Tibial nerve (tissue), 4 donors: ENCODE results near the gene TMEM187. TPM values are rescaled to one million over a fixed set of nuclear protein-coding genes. Genes with fewer than 3 reads are reported as not detected.

Experiments used
- DNase-seq, 2 donors: peaks; one replicate each; pipeline ENCODE4 v3.0.0-alpha.2; 2019; ENCODE audit warnings: low spot score in 2 of 2
- H3K27ac ChIP-seq, 4 donors: fragments of 200-600 bp; sonication (generic) in 3 of 4; one replicate each; pipeline ENCODE4 v1.5.1; 2017 to 2019; ENCODE audit warnings: mild to moderate bottlenecking in 1 of 4
- H3K27me3 ChIP-seq, 2 donors: fragments of 200-600 bp; sonication (generic) in 1 of 2; one replicate each; pipeline versions ENCODE4 v1.5.1 to v1.6.0; 2017 to 2019
- H3K36me3 ChIP-seq, 3 donors: fragments of 200-600 bp; sonication (generic); one replicate each; pipeline ENCODE4 v1.5.1; 2018 to 2019
- H3K4me1 ChIP-seq, 4 donors: fragments of 200-600 bp; sonication (generic) in 3 of 4; one replicate each; pipeline ENCODE4 v1.5.1; 2017 to 2019
- H3K4me3 ChIP-seq, 4 donors: fragments of 200-600 bp; sonication (generic) in 3 of 4; one replicate each; pipeline ENCODE4 v1.5.1; 2017 to 2019; ENCODE audit warnings: mild to moderate bottlenecking in 1 of 4, moderate library complexity in 1 of 4
- H3K9me3 ChIP-seq, 4 donors: fragments of 200-600 bp; sonication (generic) in 3 of 4; one replicate each; pipeline ENCODE4 v1.5.1; 2017 to 2019
- EP300 ChIP-seq, 2 donors: sonication (generic); formaldehyde crosslinking; IDR thresholded peaks; one replicate each; pipeline ENCODE4 v1.6.1; 2017; ENCODE audit warnings: antibody characterized with exemption in 2 of 2, mild to moderate bottlenecking in 1 of 2
- POLR2A ChIP-seq, 2 donors: fragments of 450-650 bp; IDR thresholded peaks; one replicate each; pipeline ENCODE4 v1.6.1; 2017; ENCODE audit warnings: antibody characterized with exemption in 2 of 2, mild to moderate bottlenecking in 2 of 2, moderate library complexity in 2 of 2
- WGBS, 2 donors: methylation state at CpG; one replicate each; pipeline ENCODE4 v1.1.5; 2018; 5-methylcytosine and 5-hydroxymethylcytosine counted together
- total RNA-seq, 4 donors: library from RNA; depleted of rRNA; stranded (reverse); fragments of >200 nt; gene quantifications; one replicate each; pipeline ENCODE4 v1.1.0, GENCODE V29; 2016
- TF ChIP-seq, protein P1 (sequence below), 5 experiments: fragments of 200-600 bp in 3 of 5; fragments of 450-650 bp in 2 of 5; sonication (generic) in 3 of 5; IDR thresholded peaks; one replicate each; pipeline ENCODE4 v1.5.1; 2016 to 2019; ENCODE audit warnings: antibody characterized with exemption in 5 of 5, mild to moderate bottlenecking in 3 of 5, moderate library complexity in 2 of 5

The TMEM187 gene
- total RNA-seq, 4 donors from 2014 or later = 4.2 to 16.4 (median 9.6) TPM

GRCh38 chrX:154028502-154029184, 56.1 kb downstream of the TMEM187 start:
- Histone ChIP-seq H3K36me3 (peaks cover 0 to 34% (median 0%) of the 10 kb centered on the region in 3 donors), H3K27me3 (no peaks in the 10 kb centered on the region), H3K4me1 (peaks cover 0 to 47% (median under 1%) of the 10 kb centered on the region in 4 donors), H3K27ac (peak overlapping the region in 2 of 4 donors; percentile 36 to 38), H3K4me3 (no peak overlapping the region), H3K9me3 (no peaks in the 10 kb centered on the region)
- 59 to 64% methylated on average over 8 to 13 of the region's 13 CpGs for WGBS, 2 donors
- no peak for DNase-seq
- TF ChIP-seq POLR2A (IDR thresholded peaks at IDR 0.05) (no peak), EP300 (IDR thresholded peaks at IDR 0.05) (no peak)
- TF ChIP-seq, protein P1, sequence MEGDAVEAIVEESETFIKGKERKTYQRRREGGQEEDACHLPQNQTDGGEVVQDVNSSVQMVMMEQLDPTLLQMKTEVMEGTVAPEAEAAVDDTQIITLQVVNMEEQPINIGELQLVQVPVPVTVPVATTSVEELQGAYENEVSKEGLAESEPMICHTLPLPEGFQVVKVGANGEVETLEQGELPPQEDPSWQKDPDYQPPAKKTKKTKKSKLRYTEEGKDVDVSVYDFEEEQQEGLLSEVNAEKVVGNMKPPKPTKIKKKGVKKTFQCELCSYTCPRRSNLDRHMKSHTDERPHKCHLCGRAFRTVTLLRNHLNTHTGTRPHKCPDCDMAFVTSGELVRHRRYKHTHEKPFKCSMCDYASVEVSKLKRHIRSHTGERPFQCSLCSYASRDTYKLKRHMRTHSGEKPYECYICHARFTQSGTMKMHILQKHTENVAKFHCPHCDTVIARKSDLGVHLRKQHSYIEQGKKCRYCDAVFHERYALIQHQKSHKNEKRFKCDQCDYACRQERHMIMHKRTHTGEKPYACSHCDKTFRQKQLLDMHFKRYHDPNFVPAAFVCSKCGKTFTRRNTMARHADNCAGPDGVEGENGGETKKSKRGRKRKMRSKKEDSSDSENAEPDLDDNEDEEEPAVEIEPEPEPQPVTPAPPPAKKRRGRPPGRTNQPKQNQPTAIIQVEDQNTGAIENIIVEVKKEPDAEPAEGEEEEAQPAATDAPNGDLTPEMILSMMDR (IDR thresholded peaks at IDR 0.05) = no peak

DNA sequence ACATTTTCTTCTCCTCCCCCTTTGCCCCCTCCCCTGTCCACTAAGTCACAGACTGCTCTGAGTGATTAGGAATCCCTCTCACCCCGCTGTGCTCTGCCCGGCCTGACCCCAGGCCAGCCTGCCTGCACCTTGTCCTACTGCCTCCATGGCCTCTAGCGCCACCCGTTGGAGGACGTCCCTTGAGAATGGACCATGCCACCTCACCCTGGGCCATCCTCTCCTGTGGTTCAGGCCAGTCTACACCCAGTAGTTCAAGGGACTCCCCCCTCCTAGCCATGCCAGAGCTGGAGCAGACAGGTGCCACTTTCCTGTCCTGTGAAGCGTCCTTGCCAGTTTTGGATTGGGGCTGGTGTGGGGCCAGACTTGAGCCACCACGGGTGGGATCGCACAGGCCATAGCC, 56.9 kb downstream of the TMEM187 start:
- TF ChIP-seq, protein P1 (IDR thresholded peaks at IDR 0.05) = no peak
- WGBS, 2 donors = 73 to 83% methylated on average over 8 of the region's 8 CpGs
- Histone ChIP-seq H3K36me3 (peaks cover 0 to 34% (median 0%) of the 10 kb centered on the region in 3 donors), H3K4me1 (peaks cover 0 to 46% (median 0%) of the 10 kb centered on the region in 4 donors), H3K9me3 (no peaks in the 10 kb centered on the region), H3K4me3 (no peak overlapping the region), H3K27ac (peak overlapping the region in 3 of 4 donors; percentile 34 to 67 (median 43)), H3K27me3 (no peaks in the 10 kb centered on the region)
- DNase-seq = no peak

- H3K9me3 ChIP-seq = no peaks in the 10 kb centered on the region
- 66 to 70% methylated on average over 7 to 20 of the region's 20 CpGs for WGBS, 2 donors
- H3K27me3 ChIP-seq = no peaks in the 10 kb centered on the region
- DNase-seq = no peak
- no peak overlapping the region for H3K4me3 ChIP-seq
- TF ChIP-seq EP300 (IDR thresholded peaks at IDR 0.05) (no peak), POLR2A (IDR thresholded peaks at IDR 0.05) (no peak)
- TF ChIP-seq, protein P1 (IDR thresholded peaks at IDR 0.05) = no peak
- peak overlapping the region in 3 of 4 donors; percentile 34 to 67 (median 43) for H3K27ac ChIP-seq
- H3K36me3 ChIP-seq = peaks cover 0 to 34% (median 0%) of the 10 kb centered on the region in 3 donors
- peaks cover 0 to 50% (median 0%) of the 10 kb centered on the region in 4 donors for H3K4me1 ChIP-seq
Observed at GRCh38 chrX:154030266-154030665, 57.7 kb downstream of the TMEM187 start.

- WGBS, 2 donors = 89% methylated on average over 16 to 29 of the region's 29 CpGs
- no peaks in the 10 kb centered on the region for H3K27me3 ChIP-seq
Observed at GRCh38 chrX:154030715-154031305, 58.3 kb downstream of the TMEM187 start.

More at GRCh38 chrX:154030715-154031305, 58.3 kb downstream of the TMEM187 start:
- no peak for DNase-seq
- Histone ChIP-seq H3K9me3 (no peaks in the 10 kb centered on the region), H3K27ac (peak overlapping the region in 3 of 4 donors; percentile 34 to 67 (median 43)), H3K4me3 (no peak overlapping the region), H3K4me1 (peaks cover 0 to 54% (median 0%) of the 10 kb centered on the region in 4 donors), H3K36me3 (peaks cover 0 to 34% (median 0%) of the 10 kb centered on the region in 3 donors)
- no peak for TF ChIP-seq POLR2A (IDR thresholded peaks at IDR 0.05)
- TF ChIP-seq, protein P1 (IDR thresholded peaks at IDR 0.05) = no peak
- no peak for TF ChIP-seq EP300 (IDR thresholded peaks at IDR 0.05)
